T-helper 17 cell (primary cell): ENCODE measurements around the gene RABGAP1L. TPM values are rescaled to one million over a fixed set of nuclear protein-coding genes. Genes with fewer than 3 reads are reported as not detected.
A peak's percentile ranks its signal among the peaks of the same experiment; 100 is the strongest.

Experiments used
- ATAC-seq: fragments of 150-1000 bp; cut with Tn5 transposase; 2 replicates; pipeline ENCODE4 v1.10.0; 2021; ENCODE audit warnings: mild to moderate bottlenecking, moderate library complexity
- DNase-seq, 3 donors: peaks; one replicate each; pipeline versions ENCODE4 v3.0.0 to v3.0.0-alpha.2; 2020 to 2021
- H3K9me3 ChIP-seq: one replicate; pipeline ENCODE4 v1.7.0; 2013; ENCODE audit warnings: low read length, mild to moderate bottlenecking; ENCODE audit not compliant: control insufficient read depth, poor library complexity, severe bottlenecking
- H3K27ac Mint-ChIP-seq: one replicate; pipeline ENCODE4 v1.8.0; 2022; ENCODE audit warnings: mild to moderate bottlenecking, moderate library complexity, mixed read lengths
- H3K27me3 Mint-ChIP-seq: one replicate; pipeline ENCODE4 v1.8.0; 2022; ENCODE audit warnings: mixed read lengths
- H3K36me3 Mint-ChIP-seq: one replicate; pipeline ENCODE4 v1.8.0; 2022; ENCODE audit warnings: low read depth, mixed read lengths
- H3K4me1 Mint-ChIP-seq: one replicate; pipeline ENCODE4 v1.8.0; 2022; ENCODE audit warnings: mild to moderate bottlenecking, mixed read lengths
- H3K4me3 Mint-ChIP-seq: one replicate; pipeline ENCODE4 v1.8.0; 2022; ENCODE audit warnings: mild to moderate bottlenecking, moderate library complexity, mixed read lengths
- total RNA-seq, 4 donors: library from RNA in 2 of 4; stranded (reverse) in 2 of 4; gene quantifications; one replicate each; pipeline ENCODE4 v1.2.3 and lab custom pipeline; 2022 to 2026

RABGAP1L gene
- total RNA-seq, 2 donors from 2014 or later, result 112 to 120 TPM

GRCh38 chr1:174960362-174960761 is 801.0 kb downstream of the RABGAP1L start:
- DNase-seq (no peak), ATAC-seq (no peak)
- Mint-ChIP-seq H3K36me3 (peaks cover 3% of the 10 kb centered on the region), H3K27me3 (no peaks in the 10 kb centered on the region), H3K27ac (no peak overlapping the region), H3K4me3 (no peak overlapping the region), H3K4me1 (peaks cover 28% of the 10 kb centered on the region)
- H3K9me3 ChIP-seq, result no peaks in the 10 kb centered on the region

- H3K4me3 Mint-ChIP-seq, result no peak overlapping the region
- no peaks in the 10 kb centered on the region for H3K36me3 Mint-ChIP-seq
- peaks cover 36% of the 10 kb centered on the region for H3K4me1 Mint-ChIP-seq
- H3K27me3 Mint-ChIP-seq, result no peaks in the 10 kb centered on the region
- H3K27ac Mint-ChIP-seq, result peak overlapping the region; percentile 99
- DNase-seq (no peak), ATAC-seq (no peak)
- H3K9me3 ChIP-seq, result no peaks in the 10 kb centered on the region
Observed at GRCh38 chr1:174963529-174964125, 804.3 kb downstream of the RABGAP1L start.

- no peaks in the 10 kb centered on the region for H3K36me3 Mint-ChIP-seq
- peaks cover 44% of the 10 kb centered on the region for H3K4me1 Mint-ChIP-seq
Observed at GRCh38 chr1:174964261-174964971, 805.1 kb downstream of the RABGAP1L start.

GRCh38 chr1:174964972-174965361 is 805.6 kb downstream of the RABGAP1L start:
- Mint-ChIP-seq H3K36me3 (peaks cover 2% of the 10 kb centered on the region), H3K4me1 (peaks cover 49% of the 10 kb centered on the region), H3K4me3 (peak overlapping the region; percentile 85), H3K27me3 (no peaks in the 10 kb centered on the region), H3K27ac (peak overlapping the region; percentile 99)
- ATAC-seq, result peak; percentile 52
- no peaks in the 10 kb centered on the region for H3K9me3 ChIP-seq
- no peak for DNase-seq

More at GRCh38 chr1:174964261-174964971, 805.1 kb downstream of the RABGAP1L start:
- Mint-ChIP-seq H3K27ac (peak overlapping the region; percentile 99), H3K4me3 (peak overlapping the region; percentile 85), H3K27me3 (no peaks in the 10 kb centered on the region)
- DNase-seq (no peak), ATAC-seq (peak; percentile 61)
- no peaks in the 10 kb centered on the region for H3K9me3 ChIP-seq

- no peaks in the 10 kb centered on the region for H3K9me3 ChIP-seq
- Mint-ChIP-seq H3K4me3 (peak overlapping the region; percentile 85), H3K27me3 (no peaks in the 10 kb centered on the region), H3K27ac (peak overlapping the region; percentile 99), H3K4me1 (peaks cover 54% of the 10 kb centered on the region), H3K36me3 (peaks cover 2% of the 10 kb centered on the region)
- ATAC-seq (no peak), DNase-seq (no peak)
Observed at GRCh38 chr1:174965362-174966007, 806.2 kb downstream of the RABGAP1L start.

GRCh38 chr1:174966008-174966572 is 806.8 kb downstream of the RABGAP1L start:
- Mint-ChIP-seq H3K27ac (peak overlapping the region; percentile 99), H3K4me1 (peaks cover 54% of the 10 kb centered on the region), H3K4me3 (peak overlapping the region; percentile 85), H3K27me3 (no peaks in the 10 kb centered on the region), H3K36me3 (peaks cover 2% of the 10 kb centered on the region)
- ATAC-seq, result no peak
- DNase-seq, result no peak
- H3K9me3 ChIP-seq, result no peaks in the 10 kb centered on the region

GRCh38 chr1:174967845-174968705 is 808.8 kb downstream of the RABGAP1L start:
- H3K4me3 Mint-ChIP-seq, result peak overlapping the region; percentile 79
- DNase-seq (no peak), ATAC-seq (peak; percentile 38)
- peak overlapping the region; percentile 99 for H3K27ac Mint-ChIP-seq
- H3K36me3 Mint-ChIP-seq, result peaks cover 2% of the 10 kb centered on the region
- peaks cover 65% of the 10 kb centered on the region for H3K4me1 Mint-ChIP-seq
- no peaks in the 10 kb centered on the region for H3K9me3 ChIP-seq
- H3K27me3 Mint-ChIP-seq, result no peaks in the 10 kb centered on the region

GRCh38 chr1:174968750-174969244 is 809.5 kb downstream of the RABGAP1L start:
- Mint-ChIP-seq H3K36me3 (peaks cover 4% of the 10 kb centered on the region), H3K27me3 (no peaks in the 10 kb centered on the region), H3K4me1 (peaks cover 59% of the 10 kb centered on the region), H3K4me3 (peak overlapping the region; percentile 79), H3K27ac (peak overlapping the region; percentile 99)
- no peak for DNase-seq
- peak; percentile 70 for ATAC-seq
- H3K9me3 ChIP-seq, result no peaks in the 10 kb centered on the region

- Mint-ChIP-seq H3K4me1 (peaks cover 54% of the 10 kb centered on the region), H3K4me3 (peak overlapping the region; percentile 79), H3K36me3 (peaks cover 6% of the 10 kb centered on the region), H3K27ac (peak overlapping the region; percentile 99), H3K27me3 (no peaks in the 10 kb centered on the region)
- ATAC-seq (no peak), DNase-seq (no peak)
- no peaks in the 10 kb centered on the region for H3K9me3 ChIP-seq
Observed at GRCh38 chr1:174969977-174970376, 810.7 kb downstream of the RABGAP1L start.

GRCh38 chr1:174971466-174971865 is 812.1 kb downstream of the RABGAP1L start:
- Mint-ChIP-seq H3K4me1 (peaks cover 53% of the 10 kb centered on the region), H3K27me3 (no peaks in the 10 kb centered on the region), H3K4me3 (peak overlapping the region; percentile 72), H3K27ac (peak overlapping the region; percentile 95), H3K36me3 (peaks cover 11% of the 10 kb centered on the region)
- DNase-seq (no peak), ATAC-seq (no peak)
- H3K9me3 ChIP-seq, result no peaks in the 10 kb centered on the region

- Mint-ChIP-seq H3K27me3 (no peaks in the 10 kb centered on the region), H3K27ac (peak overlapping the region; percentile 95), H3K4me3 (no peak overlapping the region), H3K4me1 (peaks cover 51% of the 10 kb centered on the region), H3K36me3 (peaks cover 11% of the 10 kb centered on the region)
- no peaks in the 10 kb centered on the region for H3K9me3 ChIP-seq
- DNase-seq (no peak), ATAC-seq (no peak)
Observed at GRCh38 chr1:174971902-174972301, 812.6 kb downstream of the RABGAP1L start.

GRCh38 chr1:174974711-174975119 is 815.4 kb downstream of the RABGAP1L start:
- H3K9me3 ChIP-seq, result no peaks in the 10 kb centered on the region
- peaks cover 11% of the 10 kb centered on the region for H3K36me3 Mint-ChIP-seq
- ATAC-seq (no peak), DNase-seq (no peak)
- H3K27me3 Mint-ChIP-seq, result no peaks in the 10 kb centered on the region
- peaks cover 42% of the 10 kb centered on the region for H3K4me1 Mint-ChIP-seq
- no peak overlapping the region for H3K27ac Mint-ChIP-seq
- no peak overlapping the region for H3K4me3 Mint-ChIP-seq
